GM21528 (cell line): Measurements from ENCODE around the gene MUC12.
"Not testable (repeated sequence)": the region's sequence is repeated elsewhere in the genome, so short reads cannot be mapped to it uniquely, and the experiment has no call there.

ENCODE experiments used
- ATAC-seq: cut with Tn5 transposase; IDR thresholded peaks from one replicate; pipeline ENCODE4 v1.9.1; 2021; ENCODE audit warnings: mild to moderate bottlenecking, moderate library complexity; ENCODE audit not compliant: unreplicated experiment, low FRiP score

Gene MUC12, protein sequence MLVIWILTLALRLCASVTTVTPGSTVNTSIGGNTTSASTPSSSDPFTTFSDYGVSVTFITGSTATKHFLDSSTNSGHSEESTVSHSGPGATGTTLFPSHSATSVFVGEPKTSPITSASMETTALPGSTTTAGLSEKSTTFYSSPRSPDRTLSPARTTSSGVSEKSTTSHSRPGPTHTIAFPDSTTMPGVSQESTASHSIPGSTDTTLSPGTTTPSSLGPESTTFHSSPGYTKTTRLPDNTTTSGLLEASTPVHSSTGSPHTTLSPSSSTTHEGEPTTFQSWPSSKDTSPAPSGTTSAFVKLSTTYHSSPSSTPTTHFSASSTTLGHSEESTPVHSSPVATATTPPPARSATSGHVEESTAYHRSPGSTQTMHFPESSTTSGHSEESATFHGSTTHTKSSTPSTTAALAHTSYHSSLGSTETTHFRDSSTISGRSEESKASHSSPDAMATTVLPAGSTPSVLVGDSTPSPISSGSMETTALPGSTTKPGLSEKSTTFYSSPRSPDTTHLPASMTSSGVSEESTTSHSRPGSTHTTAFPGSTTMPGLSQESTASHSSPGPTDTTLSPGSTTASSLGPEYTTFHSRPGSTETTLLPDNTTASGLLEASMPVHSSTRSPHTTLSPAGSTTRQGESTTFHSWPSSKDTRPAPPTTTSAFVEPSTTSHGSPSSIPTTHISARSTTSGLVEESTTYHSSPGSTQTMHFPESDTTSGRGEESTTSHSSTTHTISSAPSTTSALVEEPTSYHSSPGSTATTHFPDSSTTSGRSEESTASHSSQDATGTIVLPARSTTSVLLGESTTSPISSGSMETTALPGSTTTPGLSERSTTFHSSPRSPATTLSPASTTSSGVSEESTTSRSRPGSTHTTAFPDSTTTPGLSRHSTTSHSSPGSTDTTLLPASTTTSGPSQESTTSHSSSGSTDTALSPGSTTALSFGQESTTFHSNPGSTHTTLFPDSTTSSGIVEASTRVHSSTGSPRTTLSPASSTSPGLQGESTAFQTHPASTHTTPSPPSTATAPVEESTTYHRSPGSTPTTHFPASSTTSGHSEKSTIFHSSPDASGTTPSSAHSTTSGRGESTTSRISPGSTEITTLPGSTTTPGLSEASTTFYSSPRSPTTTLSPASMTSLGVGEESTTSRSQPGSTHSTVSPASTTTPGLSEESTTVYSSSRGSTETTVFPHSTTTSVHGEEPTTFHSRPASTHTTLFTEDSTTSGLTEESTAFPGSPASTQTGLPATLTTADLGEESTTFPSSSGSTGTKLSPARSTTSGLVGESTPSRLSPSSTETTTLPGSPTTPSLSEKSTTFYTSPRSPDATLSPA (N-terminal part only)

DNA sequence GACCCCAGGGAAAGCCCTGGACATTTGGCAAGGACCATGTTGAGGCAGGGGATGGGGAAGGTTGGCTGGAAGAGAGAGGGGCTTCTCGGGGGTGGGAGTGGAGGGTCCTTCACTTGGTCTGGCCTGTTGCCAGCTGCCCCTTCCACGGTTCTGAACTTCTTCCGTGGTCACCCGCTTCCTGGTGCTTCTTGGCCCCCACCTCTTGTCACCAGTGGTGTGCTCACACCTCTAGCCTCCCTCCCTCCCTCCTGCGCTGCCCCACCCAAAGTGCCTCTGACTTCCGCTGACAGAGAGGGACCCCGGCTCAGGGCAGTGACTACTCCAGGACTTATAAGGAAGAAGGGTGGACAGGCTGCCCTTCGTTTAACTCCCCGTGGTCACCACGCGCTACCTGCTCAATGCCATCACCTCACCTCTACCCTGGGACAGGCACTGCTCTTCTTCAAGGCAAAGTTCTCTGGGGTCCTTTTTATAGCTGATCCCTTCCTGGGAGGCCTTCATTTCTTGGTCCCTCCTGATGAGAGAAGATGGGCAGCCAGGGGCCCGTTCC lies at the start of gene MUC12:
Gene MUC12 (plus strand): TSS at position 500 of the 550 bp plus-strand sequence. CDS start 58 bp downstream, outside the sequence.
- no peak for ATAC-seq

- not testable (repeated sequence) for ATAC-seq
Observed at GRCh38 chr7:100919779-100920437, 49.5 kb upstream of the MUC12 start.

DNA sequence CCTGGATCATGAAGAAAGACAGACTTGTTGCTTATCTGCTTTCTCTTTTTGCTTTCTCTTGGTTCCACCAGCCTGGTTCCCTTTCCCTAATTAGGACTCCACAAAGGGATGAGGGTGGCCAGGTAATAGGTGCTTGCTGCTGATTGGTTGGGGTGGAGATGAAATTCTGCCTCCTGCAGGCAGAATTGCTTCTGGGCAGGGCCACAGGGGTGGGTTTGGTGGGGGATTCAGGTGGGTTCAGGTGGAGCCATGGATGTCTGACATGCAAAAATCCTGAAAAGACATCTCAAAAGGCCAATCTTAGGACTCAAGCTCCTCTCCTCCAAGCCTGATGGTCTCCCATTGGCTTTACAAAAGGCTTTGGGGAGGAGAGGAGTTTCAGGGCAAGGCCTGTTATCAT lies 48.3 kb upstream of the MUC12 start:
- ATAC-seq, result no peak

DNA sequence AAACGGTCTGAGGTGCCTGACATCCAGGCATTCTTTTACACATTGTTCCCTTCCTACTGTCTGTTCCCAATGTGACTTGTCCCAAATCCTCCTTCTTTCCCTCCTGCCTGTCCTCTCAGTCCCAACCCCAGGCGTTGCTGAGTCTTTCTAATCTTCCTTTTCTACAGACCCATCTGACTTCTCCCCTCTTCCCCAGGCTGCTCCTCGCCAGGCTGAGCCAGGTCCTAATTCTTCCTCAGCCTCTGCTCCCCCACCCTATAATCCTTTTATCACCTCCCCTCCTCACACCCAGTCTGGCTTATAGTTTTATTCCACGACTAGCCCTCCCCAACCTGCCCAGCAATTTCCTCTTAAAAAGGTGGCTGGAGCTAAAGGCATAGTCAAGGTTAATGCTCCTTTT lies 45.7 kb upstream of the MUC12 start:
- not testable (repeated sequence) for ATAC-seq

- no peak for ATAC-seq
Observed at GRCh38 chr7:100929808-100930174, 39.6 kb upstream of the MUC12 start.

GRCh38 chr7:100933734-100934133 lies 35.6 kb upstream of the MUC12 start:
- no peak for ATAC-seq

DNA sequence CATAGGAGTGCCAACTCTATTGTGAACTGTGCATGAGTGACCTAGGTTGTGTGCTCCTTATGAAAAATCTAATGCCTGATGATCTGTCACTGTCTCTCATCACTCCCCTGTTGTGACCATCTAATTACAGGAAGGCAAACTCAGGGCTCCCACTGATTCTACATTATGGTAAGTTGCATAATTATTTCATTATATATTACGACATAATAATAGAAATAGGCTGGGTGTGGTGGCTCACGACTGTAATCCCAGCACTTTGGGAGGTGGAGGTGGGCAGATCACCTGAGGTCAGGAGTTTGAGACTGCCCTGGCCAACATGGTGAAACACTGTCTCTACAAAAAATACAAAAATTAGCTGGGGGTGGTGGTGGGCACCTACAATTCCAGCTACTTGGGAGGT lies 34.0 kb upstream of the MUC12 start:
- ATAC-seq, result not testable (repeated sequence)

- not testable (repeated sequence) for ATAC-seq
Observed at GRCh38 chr7:100936167-100936566, 33.2 kb upstream of the MUC12 start.

GRCh38 chr7:100942045-100942774 lies 27.2 kb upstream of the MUC12 start:
- ATAC-seq, result no peak

DNA sequence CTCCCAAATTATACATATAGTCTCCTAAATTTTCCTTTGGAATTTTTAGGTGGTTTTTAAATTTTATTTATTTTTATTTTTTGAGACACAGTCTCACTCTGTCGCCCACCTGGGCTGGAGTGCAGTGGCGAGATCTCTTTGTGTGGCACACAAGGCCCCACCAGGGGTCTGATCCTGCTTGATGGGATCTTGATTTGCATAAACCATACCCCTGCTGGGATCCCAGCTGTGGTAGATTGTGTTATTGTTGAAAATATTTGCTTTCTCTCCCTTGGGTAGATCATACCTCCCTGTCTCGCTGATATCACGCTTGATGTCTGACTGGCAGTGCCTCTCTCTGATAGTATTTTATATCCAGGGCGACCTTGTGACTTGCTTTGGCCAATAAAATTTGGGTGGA lies 25.7 kb upstream of the MUC12 start:
- ATAC-seq, result no peak

DNA sequence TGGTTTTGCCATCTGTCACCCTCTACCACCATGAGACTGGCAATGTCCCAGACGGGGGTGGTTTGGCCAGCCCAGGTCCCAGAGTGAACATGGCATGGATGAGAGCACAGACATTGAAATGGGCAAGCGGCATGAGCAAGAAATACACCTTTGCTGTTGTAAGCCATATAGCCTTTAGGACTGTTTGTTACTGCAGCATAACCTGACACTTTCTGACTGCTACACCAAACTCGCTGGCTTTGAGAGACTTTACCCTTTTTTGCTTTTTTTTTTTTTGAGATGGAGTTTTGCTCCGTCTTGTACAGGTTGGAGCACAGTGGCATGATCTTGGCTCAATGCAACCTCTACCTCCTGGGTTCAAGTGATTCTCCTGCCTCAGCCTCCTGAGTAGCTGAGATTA lies 25.2 kb upstream of the MUC12 start:
- ATAC-seq, result no peak

GRCh38 chr7:100946111-100946510 lies 23.3 kb upstream of the MUC12 start:
- no peak for ATAC-seq

DNA sequence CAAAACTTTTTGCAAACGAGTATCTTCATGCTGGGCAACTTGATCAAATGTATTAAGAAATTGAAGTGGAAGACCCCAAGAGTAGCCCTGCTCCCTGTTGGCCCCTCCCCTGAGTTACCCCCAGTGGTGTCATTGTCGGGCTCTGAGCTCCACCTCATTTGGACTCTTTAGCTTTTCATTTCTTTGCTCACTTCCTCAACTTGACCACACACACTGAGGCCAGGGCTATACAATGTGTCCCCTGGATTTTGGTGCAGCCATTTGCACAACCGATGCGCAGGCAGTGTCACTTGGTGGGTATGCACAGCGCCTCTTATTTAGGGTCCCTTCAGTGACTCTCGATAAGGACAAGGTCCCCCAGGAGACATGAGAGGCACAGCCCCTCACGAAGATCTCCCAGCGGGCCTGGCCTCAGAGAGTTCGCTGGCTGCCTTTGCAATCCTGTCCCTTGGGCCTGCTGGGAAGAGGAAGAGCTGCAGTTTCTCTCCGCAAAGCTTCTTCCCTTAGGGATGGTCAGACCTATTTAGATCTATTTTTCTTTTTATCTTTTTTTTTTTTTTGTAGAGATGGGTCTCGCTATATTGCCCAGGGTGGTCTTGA lies 22.5 kb upstream of the MUC12 start:
- no peak for ATAC-seq

DNA sequence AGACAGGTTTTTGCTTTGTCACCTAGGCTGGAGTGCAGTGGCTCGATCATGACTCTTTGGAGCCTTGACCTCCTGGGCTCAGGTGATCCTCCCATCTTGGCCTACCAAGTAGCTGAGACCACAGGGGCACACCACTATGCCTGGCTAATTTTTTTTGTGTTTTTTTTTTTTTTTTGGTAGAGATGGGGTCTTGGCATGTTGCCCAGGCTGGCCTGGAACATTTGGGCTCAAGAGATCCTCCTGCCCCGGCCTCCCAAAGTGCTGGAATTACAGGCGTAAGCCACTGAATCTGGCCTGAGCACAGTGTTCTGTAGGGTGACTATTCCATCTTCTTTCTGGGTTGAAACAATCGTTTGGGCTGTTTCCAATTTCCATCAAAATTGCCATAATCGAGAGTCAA lies 21.6 kb upstream of the MUC12 start:
- ATAC-seq, result no peak

DNA sequence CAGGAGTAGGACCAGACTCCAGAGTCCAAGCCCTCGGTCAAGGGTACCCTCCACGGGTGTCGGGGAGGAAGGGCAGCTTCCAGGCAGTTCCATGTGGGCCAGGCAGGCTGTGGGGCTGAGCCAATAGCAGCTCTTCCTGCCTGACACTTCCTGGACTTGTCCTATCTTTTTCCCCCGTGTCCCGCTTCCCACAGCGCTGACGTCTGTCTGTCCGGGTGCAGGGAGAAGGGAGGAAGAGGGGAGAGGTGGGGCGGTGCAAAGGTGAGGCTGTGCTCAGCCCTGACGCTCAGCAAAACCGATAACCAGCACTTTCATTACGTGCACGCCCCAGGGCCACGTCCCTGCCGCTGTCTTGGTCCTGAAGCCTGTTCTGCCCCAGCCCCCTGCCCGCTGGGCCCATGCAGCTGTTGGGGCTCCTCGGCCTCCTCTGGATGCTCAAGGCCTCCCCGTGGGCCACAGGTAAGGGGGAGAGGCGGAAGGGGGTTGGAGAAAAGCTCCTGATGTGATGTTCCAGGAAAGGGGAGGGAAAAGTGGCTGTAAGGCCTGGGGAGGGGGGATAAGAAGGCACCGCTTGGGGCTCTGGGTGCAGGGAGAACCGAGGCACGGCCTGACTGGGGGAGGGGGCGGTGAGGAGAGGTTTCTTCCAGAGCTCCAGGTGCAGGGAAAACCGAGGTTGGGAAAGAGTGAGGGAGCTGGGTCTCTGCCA lies 20.0 kb upstream of the MUC12 start, which contains the start of gene MUC3A:
Gene MUC3A (plus strand): TSS at position 308 of the 706 bp plus-strand sequence. CDS start 91 bp downstream, at position 399.
- no peak for ATAC-seq

- ATAC-seq, result no peak
Observed at GRCh38 chr7:100949933-100950443, 19.4 kb upstream of the MUC12 start.

DNA sequence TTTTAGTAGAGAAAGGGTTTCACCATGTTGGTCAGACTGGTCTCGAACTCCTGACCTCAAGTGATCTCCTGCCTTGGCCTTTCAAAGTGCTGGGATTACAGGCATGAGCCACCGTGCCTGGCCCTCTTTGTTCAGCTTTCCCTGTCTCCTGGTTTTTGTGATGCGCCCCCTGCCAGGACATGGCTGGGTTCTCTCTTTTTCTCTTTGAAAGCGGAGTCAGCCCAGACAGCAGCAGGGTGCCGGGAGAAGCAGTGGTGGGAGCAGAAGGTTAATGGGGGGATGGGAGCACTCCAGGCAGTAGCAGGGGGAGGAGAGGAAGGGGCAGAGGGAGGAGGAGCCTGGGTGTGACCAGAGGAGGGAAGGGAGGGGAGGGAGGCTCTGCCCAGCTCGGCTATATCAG lies 18.2 kb upstream of the MUC12 start:
- no peak for ATAC-seq
